Heart right ventricle (tissue), 16 donors: ENCODE data around the gene LETM1. TPM values are rescaled to one million over a fixed set of nuclear protein-coding genes. Genes with fewer than 3 reads are reported as not detected.

Experiments used
- ATAC-seq, 8 donors: fragments of 200-7000 bp; cut with Tn5 transposase; one replicate each; pipeline ENCODE4 v1.9.1; 2020; ENCODE audit warnings: mild to moderate bottlenecking in 8 of 8, moderate library complexity in 8 of 8, moderate number of reproducible peaks in 1 of 8
- DNase-seq, 2 donors: peaks; one replicate each; pipeline ENCODE4 v3.0.0-alpha.2; 2020
- H3K27ac ChIP-seq, 10 donors: fragments of 200-600 bp; sonication (generic) in 2 of 10; one replicate each; pipeline versions ENCODE4 v1.5.0 to v1.8.0; 2020 to 2022; ENCODE audit warnings: mild to moderate bottlenecking in 3 of 10
- H3K27me3 ChIP-seq, 7 donors: fragments of 200-600 bp; one replicate each; pipeline ENCODE4 v1.8.0; 2021 to 2022; ENCODE audit warnings: mild to moderate bottlenecking in 2 of 7
- H3K36me3 ChIP-seq, 9 donors: fragments of 200-600 bp; sonication (generic) in 1 of 9; one replicate each; pipeline versions ENCODE4 v1.5.0 to v1.8.0; 2020 to 2022; ENCODE audit warnings: mild to moderate bottlenecking in 2 of 9
- H3K4me1 ChIP-seq, 9 donors: fragments of 200-600 bp; sonication (generic) in 1 of 9; one replicate each; pipeline versions ENCODE4 v1.5.0 to v1.8.0; 2020 to 2022; ENCODE audit warnings: mild to moderate bottlenecking in 4 of 9
- H3K4me3 ChIP-seq, 10 donors: fragments of 200-600 bp; sonication (generic) in 2 of 10; one replicate each; pipeline versions ENCODE4 v1.5.0 to v1.8.0; 2020 to 2022; ENCODE audit warnings: mild to moderate bottlenecking in 7 of 10, moderate library complexity in 2 of 10
- H3K9me3 ChIP-seq, 11 donors: fragments of 200-600 bp in 10 of 11; sonication (generic) in 2 of 11; one replicate each; pipeline versions ENCODE4 v1.5.0 to v1.8.0; 2013 to 2022; ENCODE audit warnings: mild to moderate bottlenecking in 2 of 11, control low read depth in 1 of 11, moderate library complexity in 1 of 11
- WGBS, 2 donors: extraction: QIAGEN DNeasy Blood & Tissue Kit; methylation state at CpG; one replicate each; pipeline ENCODE4 v1.1.7; 2013; ENCODE audit warnings: inconsistent platforms in 1 of 2; 5-methylcytosine and 5-hydroxymethylcytosine counted together
- intact Hi-C, 10 donors: fragments of 100-400 bp; cut with DNase I; formaldehyde crosslinking; loops; one replicate each; pipeline versions ENCODE4 v1.11.1 to v1.14.2; 2022
- polyA plus RNA-seq, 2 donors: library from polyadenylated mRNA; stranded (reverse); fragments of 200-250 nt; gene quantifications; one replicate each; pipeline ENCODE4 v1.2.3, GENCODE V29; 2013
- total RNA-seq, 10 donors: library from RNA; stranded (reverse); fragmentation: NEBNext Ultra II Directional in 3 of 10; extraction: Animal tissue kit (Norgen Biotek cat#: 25700) in 3 of 10; gene quantifications; one replicate each; pipeline versions ENCODE4 v1.2.1 to v1.2.4, GENCODE V29; 2021 to 2023
- TF ChIP-seq, protein P1 (sequence below), 9 donors: fragments of 200-600 bp; sonication (generic) in 2 of 9; IDR thresholded peaks; one replicate each; pipeline versions ENCODE4 v1.5.0 to v1.8.0; 2021 to 2022; ENCODE audit warnings: antibody characterized with exemption in 9 of 9, mild to moderate bottlenecking in 5 of 9, moderate library complexity in 1 of 9
- donor health status: Arrhythmogenic right ventricular cardiomyopathy.
- donor health status: ischemic (EF 13 %, LVEDD 7.1; RV severe dilation, severe dysfunction).
- donor health status: healthy with polysubstance abuse.
- donor health status: DM: no; HTN: yes; CAD: no.
- donor health status: DM: no; HTN: no; CAD: no.
- donor health status: ischemic (EF 25% LVEDD 6.9; RV normal size, moderate dysfunction).
- donor health status: ischemic (EF 25% LVEDD 5.7; RV mildly dilated, moderate dysfunction).
- donor health status: healthy.
- donor health status: DM: yes; HTN: yes; CAD: no.
- donor health status: Ischemic cardiomyopathy.
- donor health status: ischemic (EF 35%, LVEDD 5.7; RV mildly dilated, moderate dysfunction).
- donor health status: nonischemic (EF 11% LVEDD 7.7; RV severe dilation, severe dysfunction).
- donor health status: DM: yes; HTN: yes; CAD: no.
- donor health status: PGD.
- donor health status: ischemic (EF 29% LVEDD 5.4; RV normal size, mild dysfunction).
- donor health status: nonischemic (EF 23%, LVEDD 6.1; RV moderate dilation, normal function).

Gene LETM1
- total and polyA plus RNA-seq, 12 donors, result 23.4 to 53.1 (median 41.2) TPM

DNA sequence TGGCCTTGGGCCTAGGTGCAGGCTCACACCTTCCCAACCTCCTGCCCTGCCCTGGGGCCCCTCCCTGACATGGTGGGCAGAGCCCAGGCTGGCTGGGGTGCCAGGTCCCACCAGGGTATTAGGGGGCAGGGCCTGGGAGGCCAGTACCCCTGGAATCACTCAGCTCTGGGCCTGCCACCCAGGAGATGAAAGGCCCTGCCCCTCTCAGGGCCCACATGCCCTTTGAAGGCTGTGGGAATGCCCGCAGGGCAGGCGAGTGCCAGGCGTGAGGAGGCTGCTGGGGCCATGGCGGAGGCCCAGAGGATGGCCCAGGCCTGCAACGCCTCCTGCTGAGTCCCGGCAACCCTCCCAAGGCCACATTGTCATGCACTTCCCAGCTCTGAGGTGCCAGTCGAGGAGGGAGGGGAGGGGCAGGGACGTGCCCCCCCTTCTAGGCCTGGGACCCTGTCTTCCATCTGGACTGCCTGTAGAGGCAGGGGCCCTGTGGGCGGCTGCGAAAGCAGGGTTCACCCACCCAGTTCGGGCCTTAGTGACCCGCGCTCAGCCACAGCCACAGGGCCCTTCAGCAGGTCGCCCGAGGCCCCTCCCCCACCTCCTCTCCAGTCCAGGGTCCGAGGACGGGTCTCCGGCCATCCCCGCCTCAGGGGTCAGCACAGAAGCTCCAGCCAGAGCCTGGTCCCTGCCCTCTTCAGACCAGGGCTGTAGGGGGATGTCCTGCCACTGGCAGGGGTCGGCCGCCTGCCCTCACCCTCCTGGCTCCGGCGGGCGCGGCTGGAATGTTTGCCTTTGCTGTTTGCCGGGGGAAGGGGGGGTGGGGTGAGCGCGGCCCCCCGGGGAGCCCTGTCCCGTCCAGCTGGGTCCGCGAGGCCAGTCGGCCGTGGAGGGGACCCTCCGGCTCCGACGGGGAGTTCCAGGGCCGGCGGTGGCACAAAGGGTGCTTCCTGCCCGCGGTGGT, 89.6 kb downstream of the LETM1 start:
- H3K27me3 ChIP-seq, result peaks cover 0 to 80% (median 21%) of the 10 kb centered on the region in 7 donors
- 41 to 50% methylated on average over 34 to 41 of the region's 41 CpGs for WGBS, 2 donors
- H3K9me3 ChIP-seq, result no peaks in the 10 kb centered on the region
- no peak overlapping the region for H3K27ac ChIP-seq
- peak in 1 of 8 donors; percentile 15 for ATAC-seq
- peak overlapping the region; percentile 21 to 58 (median 48) for H3K4me3 ChIP-seq
- intact Hi-C loops, result loop anchor here in 1 of 10 donors (5.0 kb wide), 1 partner anchor 41 kb away; no protein-coding TSS in a partner anchor
- H3K36me3 ChIP-seq, result no peaks in the 10 kb centered on the region
- no peak for DNase-seq
- peaks cover 2 to 20% (median 11%) of the 10 kb centered on the region in 9 donors for H3K4me1 ChIP-seq
- TF ChIP-seq, protein P1, sequence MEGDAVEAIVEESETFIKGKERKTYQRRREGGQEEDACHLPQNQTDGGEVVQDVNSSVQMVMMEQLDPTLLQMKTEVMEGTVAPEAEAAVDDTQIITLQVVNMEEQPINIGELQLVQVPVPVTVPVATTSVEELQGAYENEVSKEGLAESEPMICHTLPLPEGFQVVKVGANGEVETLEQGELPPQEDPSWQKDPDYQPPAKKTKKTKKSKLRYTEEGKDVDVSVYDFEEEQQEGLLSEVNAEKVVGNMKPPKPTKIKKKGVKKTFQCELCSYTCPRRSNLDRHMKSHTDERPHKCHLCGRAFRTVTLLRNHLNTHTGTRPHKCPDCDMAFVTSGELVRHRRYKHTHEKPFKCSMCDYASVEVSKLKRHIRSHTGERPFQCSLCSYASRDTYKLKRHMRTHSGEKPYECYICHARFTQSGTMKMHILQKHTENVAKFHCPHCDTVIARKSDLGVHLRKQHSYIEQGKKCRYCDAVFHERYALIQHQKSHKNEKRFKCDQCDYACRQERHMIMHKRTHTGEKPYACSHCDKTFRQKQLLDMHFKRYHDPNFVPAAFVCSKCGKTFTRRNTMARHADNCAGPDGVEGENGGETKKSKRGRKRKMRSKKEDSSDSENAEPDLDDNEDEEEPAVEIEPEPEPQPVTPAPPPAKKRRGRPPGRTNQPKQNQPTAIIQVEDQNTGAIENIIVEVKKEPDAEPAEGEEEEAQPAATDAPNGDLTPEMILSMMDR (IDR thresholded peaks at IDR 0.05), result no peak

DNA sequence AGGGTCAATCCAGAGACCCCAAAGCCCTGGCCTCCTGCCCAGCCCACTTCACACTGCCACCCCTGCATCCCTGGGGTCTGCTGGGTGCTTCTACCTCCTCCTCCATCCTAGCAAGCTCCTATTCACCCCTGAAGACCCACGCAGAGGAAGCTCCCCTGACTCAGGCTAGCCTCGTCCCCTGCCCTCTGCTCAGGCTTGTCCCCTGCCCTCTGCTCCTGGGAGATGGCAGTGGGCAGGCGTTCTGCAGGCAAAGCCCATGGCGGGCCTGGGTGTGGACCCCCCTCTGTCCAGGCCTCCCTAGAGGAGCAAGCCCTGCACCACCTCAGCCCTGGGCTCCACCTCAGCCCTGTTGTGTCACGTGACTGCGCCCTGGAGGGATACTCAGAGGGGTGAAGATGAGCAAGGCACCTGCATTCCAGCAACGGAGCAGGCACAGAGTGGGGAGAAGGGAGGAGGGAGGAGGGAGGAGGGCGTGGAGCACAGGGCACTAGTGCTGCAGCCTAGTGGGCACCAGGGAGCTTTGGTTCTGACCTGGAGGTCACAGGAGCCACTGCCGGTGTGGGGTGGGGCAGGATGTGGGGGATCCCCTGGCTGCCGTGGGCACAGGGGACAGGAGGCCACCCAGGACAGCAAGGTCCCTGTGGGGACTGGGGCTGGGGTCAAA, 90.4 kb downstream of the LETM1 start:
- DNase-seq (no peak), ATAC-seq (no peak)
- WGBS, 2 donors, result 83 to 88% methylated on average over 10 of the region's 10 CpGs
- Histone ChIP-seq H3K27me3 (peaks cover 0 to 79% (median 17%) of the 10 kb centered on the region in 7 donors), H3K9me3 (no peaks in the 10 kb centered on the region), H3K4me3 (no peak overlapping the region), H3K36me3 (no peaks in the 10 kb centered on the region), H3K27ac (no peak overlapping the region), H3K4me1 (peaks cover 2 to 23% (median 11%) of the 10 kb centered on the region in 9 donors)
- intact Hi-C loops, result loop anchor here in 1 of 10 donors (5.0 kb wide), 1 partner anchor 42 kb away; no protein-coding TSS in a partner anchor
- TF ChIP-seq, protein P1 (IDR thresholded peaks at IDR 0.05), result no peak

DNA sequence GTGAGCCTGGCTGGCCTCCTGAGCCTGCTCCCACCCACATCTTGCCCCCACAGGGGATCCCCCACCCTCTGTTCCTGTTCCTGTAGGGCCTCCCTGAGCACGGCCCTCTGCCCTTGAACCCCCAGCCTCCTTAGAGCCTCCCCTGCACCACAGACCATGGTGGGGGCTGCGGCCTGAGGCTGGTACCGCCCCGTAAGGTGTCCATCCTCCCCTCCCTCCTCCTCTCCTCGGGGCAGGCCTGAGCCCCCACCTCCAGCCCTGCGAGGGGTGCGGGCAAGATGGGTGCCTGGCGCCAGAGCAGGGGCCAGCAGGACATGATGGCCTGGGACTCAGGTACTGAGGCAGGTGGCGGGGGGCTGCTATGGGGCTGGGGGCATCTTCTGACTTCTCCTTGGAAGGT, 91.3 kb downstream of the LETM1 start:
- intact Hi-C loops, result loop anchor here in 1 of 10 donors (5.0 kb wide), 1 partner anchor 43 kb away; no protein-coding TSS in a partner anchor

More for the DNA sequence above, 91.3 kb downstream of the LETM1 start:
- DNase-seq (no peak), ATAC-seq (no peak)
- H3K9me3 ChIP-seq, result no peaks in the 10 kb centered on the region
- peaks cover 0 to 71% (median 17%) of the 10 kb centered on the region in 7 donors for H3K27me3 ChIP-seq
- no peak overlapping the region for H3K27ac ChIP-seq
- WGBS, 2 donors, result 94 to 98% methylated on average over 9 of the region's 9 CpGs
- peaks cover 2 to 32% (median 11%) of the 10 kb centered on the region in 9 donors for H3K4me1 ChIP-seq
- H3K4me3 ChIP-seq, result no peak overlapping the region
- TF ChIP-seq, protein P1 (IDR thresholded peaks at IDR 0.05), result no peak
- H3K36me3 ChIP-seq, result no peaks in the 10 kb centered on the region
